HEK293 (cell line): ENCODE measurements around the gene REN.
A peak's percentile ranks its signal among the peaks of the same experiment; 100 is the strongest.

Experiments
- CTCF ChIA-PET: fragments of 350-600 bp; formaldehyde crosslinking; extraction: SDS; loops from one replicate; lab custom pipeline; 2021; ENCODE audit warnings: antibody characterized with exemption; lab: Yijun Ruan, JAX
- POLR2A ChIA-PET: fragments of 300-600 bp; formaldehyde crosslinking; extraction: SDS; loops from one replicate; lab custom pipeline; 2020; ENCODE audit warnings: antibody characterized with exemption, inconsistent platforms; lab: Yijun Ruan, JAX
- H3K27ac ChIP-seq: fragments of 200-500 bp; sonication (Bioruptor generic); 2 replicates; pipeline ENCODE4 v1.5.1; 2014; ENCODE audit warnings: low read depth, low read length, control low read depth, inconsistent platforms; ENCODE audit errors: extremely low read depth
- H3K36me3 ChIP-seq, 2 experiments: fragments of 200-500 bp in 1 of 2; sonication (Bioruptor generic) in 1 of 2; 1 replicate in 1 of 2; 2 replicates in 1 of 2; pipeline ENCODE4 v1.5.1; 2014 to 2017; ENCODE audit warnings: inconsistent platforms in 2 of 2, low read length in 2 of 2; ENCODE audit not compliant: control insufficient read depth in 2 of 2, insufficient read depth in 1 of 2
- H3K4me1 ChIP-seq: fragments of 200-500 bp; sonication (Bioruptor generic); 2 replicates; pipeline ENCODE4 v1.5.1; 2014; ENCODE audit warnings: mild to moderate bottlenecking, low read length, inconsistent platforms; ENCODE audit not compliant: control insufficient read depth, insufficient read depth
- H3K4me3 ChIP-seq: 2 replicates; pipeline ENCODE4 v1.5.1; 2011; ENCODE audit warnings: low read depth, mild to moderate bottlenecking, control low read depth, low read length, moderate library complexity
- H3K9me3 ChIP-seq: fragments of 200-500 bp; sonication (Bioruptor generic); 2 replicates; pipeline ENCODE4 v1.5.1; 2014; ENCODE audit warnings: low read depth, low read length, inconsistent platforms; ENCODE audit not compliant: control insufficient read depth, insufficient read depth
- FEZF1 ChIP-seq: fragments of 450-650 bp; formaldehyde crosslinking; IDR thresholded peaks from 2 replicates; pipeline ENCODE4 v1.5.1; 2016; ENCODE audit warnings: missing biosample characterization, missing genetic modification characterization
- IKZF3 ChIP-seq: fragments of 450-650 bp; IDR thresholded peaks from 2 replicates; pipeline ENCODE4 v1.5.0; 2018; ENCODE audit warnings: missing biosample characterization, mild to moderate bottlenecking, missing genetic modification characterization, moderate library complexity
- REST ChIP-seq: fragments of 450-650 bp; formaldehyde crosslinking; IDR thresholded peaks from 2 replicates; pipeline ENCODE4 v1.5.1; 2016; ENCODE audit warnings: missing biosample characterization, missing genetic modification characterization
- TCF7L2 ChIP-seq: IDR thresholded peaks from 2 replicates; pipeline ENCODE4 v1.6.1; 2011; ENCODE audit warnings: low read depth, mild to moderate bottlenecking, inconsistent platforms, low read length, moderate library complexity, borderline replicate concordance
- ZBTB10 ChIP-seq: fragments of 450-650 bp; formaldehyde crosslinking; IDR thresholded peaks from 2 replicates; pipeline ENCODE4 v1.5.1; 2016; ENCODE audit warnings: missing biosample characterization, missing genetic modification characterization
- ZBTB8A ChIP-seq: fragments of 450-650 bp; formaldehyde crosslinking; IDR thresholded peaks from 2 replicates; pipeline ENCODE4 v1.5.1; 2016; ENCODE audit warnings: missing biosample characterization, missing genetic modification characterization
- ZEB2 ChIP-seq: fragments of 450-650 bp; formaldehyde crosslinking; IDR thresholded peaks from 2 replicates; pipeline ENCODE4 v1.5.1; 2016; ENCODE audit warnings: missing biosample characterization, missing genetic modification characterization
- ZFHX2 ChIP-seq: fragments of 450-650 bp; formaldehyde crosslinking; conservative IDR thresholded peaks from 2 replicates; pipeline ENCODE4 v1.5.1; 2016; ENCODE audit warnings: missing biosample characterization, missing genetic modification characterization
- ZNF133 ChIP-seq: fragments of 450-650 bp; formaldehyde crosslinking; IDR thresholded peaks from 2 replicates; pipeline ENCODE4 v1.5.1; 2016; ENCODE audit warnings: missing biosample characterization, missing genetic modification characterization
- ZNF146 ChIP-seq: fragments of 450-650 bp; formaldehyde crosslinking; IDR thresholded peaks from 2 replicates; pipeline ENCODE4 v1.5.1; 2016; ENCODE audit warnings: missing biosample characterization, missing genetic modification characterization
- ZNF157 ChIP-seq: fragments of 450-650 bp; formaldehyde crosslinking; IDR thresholded peaks from 2 replicates; pipeline ENCODE4 v1.5.1; 2016; ENCODE audit warnings: missing biosample characterization, missing genetic modification characterization
- ZNF221 ChIP-seq: fragments of 450-650 bp; formaldehyde crosslinking; IDR thresholded peaks from 2 replicates; pipeline ENCODE4 v1.5.1; 2017; ENCODE audit warnings: missing biosample characterization, missing genetic modification characterization, borderline replicate concordance
- ZNF398 ChIP-seq: fragments of 450-650 bp; formaldehyde crosslinking; IDR thresholded peaks from 2 replicates; pipeline ENCODE4 v1.5.1; 2017; ENCODE audit warnings: missing biosample characterization, missing genetic modification characterization
- ZNF404 ChIP-seq: fragments of 450-650 bp; formaldehyde crosslinking; IDR thresholded peaks from 2 replicates; pipeline ENCODE4 v1.5.1; 2017; ENCODE audit warnings: missing biosample characterization, missing genetic modification characterization
- ZNF433 ChIP-seq: fragments of 450-650 bp; formaldehyde crosslinking; IDR thresholded peaks from 2 replicates; pipeline ENCODE4 v1.5.1; 2016; ENCODE audit warnings: missing biosample characterization, missing genetic modification characterization, low read depth
- ZNF639 ChIP-seq: fragments of 450-650 bp; formaldehyde crosslinking; IDR thresholded peaks from 2 replicates; pipeline ENCODE4 v1.5.1; 2016; ENCODE audit warnings: missing biosample characterization, missing genetic modification characterization
- ZNF768 ChIP-seq: fragments of 450-650 bp; formaldehyde crosslinking; IDR thresholded peaks from 2 replicates; pipeline ENCODE4 v1.5.1; 2018; ENCODE audit warnings: missing biosample characterization, mild to moderate bottlenecking, missing genetic modification characterization

REN gene

GRCh38 chr1:204108312-204109141, 57.6 kb downstream of the REN start:
- CTCF ChIA-PET, result interaction anchor here (0.6 to 0.7 kb wide), 2 partner anchors 20 to 447 kb away, joined by 3 read pairs; no protein-coding TSS in a partner anchor

GRCh38 chr1:204107892-204108291, 58.2 kb downstream of the REN start:
- Histone ChIP-seq H3K4me3 (no peak overlapping the region), H3K4me1 (peaks cover 6% of the 10 kb centered on the region), H3K9me3 (no peaks in the 10 kb centered on the region), H3K27ac (no peak overlapping the region), H3K36me3 (no peaks in the 10 kb centered on the region)
- POLR2A ChIA-PET, result interaction anchor here (1.4 kb wide), 1 partner anchor 33 kb away, joined by 3 read pairs; no protein-coding TSS in a partner anchor
- peak; percentile 78 for TF ChIP-seq ZNF133 (tag by site-specific recombination)
- no peak for TF ChIP-seq ZNF398
- TF ChIP-seq REST (tag by site-specific recombination), result peak; percentile 78
- CTCF ChIA-PET, result interaction anchor here (0.7 kb wide), 2 partner anchors 21 to 237 kb away, joined by 3 read pairs; no protein-coding TSS in a partner anchor

More at GRCh38 chr1:204108312-204109141, 57.6 kb downstream of the REN start:
- peak; percentile 27 for TF ChIP-seq ZBTB8A (tag by site-specific recombination)
- TF ChIP-seq FEZF1 (tag by site-specific recombination), result peak; percentile 32
- no peak for TF ChIP-seq IKZF3
- peak; percentile 53 for TF ChIP-seq ZFHX2
- POLR2A ChIA-PET, result interaction anchor here (1.4 kb wide), 1 partner anchor 34 kb away, joined by 3 read pairs; no protein-coding TSS in a partner anchor
- H3K4me3 ChIP-seq, result no peak overlapping the region
- no peak overlapping the region for H3K27ac ChIP-seq
- H3K36me3 ChIP-seq, result no peaks in the 10 kb centered on the region
- peaks cover 6% of the 10 kb centered on the region for H3K4me1 ChIP-seq
- H3K9me3 ChIP-seq, result no peaks in the 10 kb centered on the region

- Histone ChIP-seq H3K4me3 (no peak overlapping the region), H3K4me1 (peaks cover 6% of the 10 kb centered on the region), H3K36me3 (no peaks in the 10 kb centered on the region), H3K27ac (no peak overlapping the region), H3K9me3 (no peaks in the 10 kb centered on the region)
- POLR2A ChIA-PET, result no interaction called here
- CTCF ChIA-PET, result interaction anchor here (0.6 to 1.6 kb wide), 3 partner anchors 14 to 23 kb away, joined by 3 to 6 read pairs (median 5); no protein-coding TSS in a partner anchor
- TF ChIP-seq ZNF768, result peak; percentile 89
- no peak for TF ChIP-seq ZNF157 (tag by site-specific recombination)
Measured at GRCh38 chr1:204106825-204107224, 59.3 kb downstream of the REN start.

GRCh38 chr1:204105131-204105515, 61.0 kb downstream of the REN start:
- Histone ChIP-seq H3K27ac (no peak overlapping the region), H3K4me1 (peaks cover 6% of the 10 kb centered on the region), H3K9me3 (no peaks in the 10 kb centered on the region), H3K4me3 (no peak overlapping the region), H3K36me3 (no peaks in the 10 kb centered on the region)
- ChIA-PET POLR2A (no interaction called here), CTCF (no interaction called here)
- TF ChIP-seq ZBTB10 (tag by site-specific recombination) (no peak), TCF7L2 (no peak), ZFHX2 (no peak), ZNF433 (tag by site-specific recombination) (no peak), ZNF146 (tag by site-specific recombination) (no peak), ZEB2 (tag by site-specific recombination) (no peak), ZNF639 (no peak), ZNF221 (tag by site-specific recombination) (no peak), ZNF404 (tag by site-specific recombination) (no peak)
